ENCODE data around the gene DNAH14. TPM values are rescaled to one million over a fixed set of nuclear protein-coding genes. Genes with fewer than 3 reads are reported as not detected.

Gene DNAH14
- total RNA-seq, 3 donors from 2014 or later: 6.1 to 38.6 (median 23.9) TPM

DNA sequence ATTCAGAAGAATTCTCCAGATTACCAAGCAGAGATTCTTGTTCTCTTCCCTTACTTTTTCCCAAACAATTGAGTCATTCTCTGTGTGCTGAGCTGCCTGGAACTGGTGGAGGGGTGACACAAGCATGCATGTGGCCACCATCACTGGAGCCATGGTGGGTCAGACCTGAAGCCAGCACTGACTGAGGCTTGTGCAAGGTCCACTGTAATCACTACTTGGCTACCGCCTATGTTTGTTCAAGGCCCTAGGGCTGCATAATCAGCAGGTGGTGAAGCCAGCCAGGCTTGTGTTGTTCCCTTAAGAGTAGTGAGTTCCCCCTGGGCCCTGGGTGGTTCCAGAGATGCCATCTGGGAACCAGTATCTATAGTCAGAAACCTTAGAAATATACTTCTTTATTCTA, 183.8 kb downstream of the DNAH14 start:
- TF ChIP-seq POLR2AphosphoS5 (IDR thresholded peaks at IDR 0.05): no peak
- TF ChIP-seq, protein P1, sequence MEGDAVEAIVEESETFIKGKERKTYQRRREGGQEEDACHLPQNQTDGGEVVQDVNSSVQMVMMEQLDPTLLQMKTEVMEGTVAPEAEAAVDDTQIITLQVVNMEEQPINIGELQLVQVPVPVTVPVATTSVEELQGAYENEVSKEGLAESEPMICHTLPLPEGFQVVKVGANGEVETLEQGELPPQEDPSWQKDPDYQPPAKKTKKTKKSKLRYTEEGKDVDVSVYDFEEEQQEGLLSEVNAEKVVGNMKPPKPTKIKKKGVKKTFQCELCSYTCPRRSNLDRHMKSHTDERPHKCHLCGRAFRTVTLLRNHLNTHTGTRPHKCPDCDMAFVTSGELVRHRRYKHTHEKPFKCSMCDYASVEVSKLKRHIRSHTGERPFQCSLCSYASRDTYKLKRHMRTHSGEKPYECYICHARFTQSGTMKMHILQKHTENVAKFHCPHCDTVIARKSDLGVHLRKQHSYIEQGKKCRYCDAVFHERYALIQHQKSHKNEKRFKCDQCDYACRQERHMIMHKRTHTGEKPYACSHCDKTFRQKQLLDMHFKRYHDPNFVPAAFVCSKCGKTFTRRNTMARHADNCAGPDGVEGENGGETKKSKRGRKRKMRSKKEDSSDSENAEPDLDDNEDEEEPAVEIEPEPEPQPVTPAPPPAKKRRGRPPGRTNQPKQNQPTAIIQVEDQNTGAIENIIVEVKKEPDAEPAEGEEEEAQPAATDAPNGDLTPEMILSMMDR (IDR thresholded peaks at IDR 0.05): no peak
- TF ChIP-seq POLR2A (IDR thresholded peaks at IDR 0.05): no peak
- no peak overlapping the region for H3K27ac ChIP-seq
- DNase-seq (ENCODE audit: low spot score in 2 of 2): no peak
- no peaks in the 10 kb centered on the region for H3K4me1 ChIP-seq
- H3K9me3 ChIP-seq: no peaks in the 10 kb centered on the region
- H3K27me3 ChIP-seq: no peaks in the 10 kb centered on the region
- intact Hi-C loops (cut with DNase I; ENCODE audit: low total_unique reads): no loop called here
- H3K4me3 ChIP-seq: no peak overlapping the region
- H3K36me3 ChIP-seq: no peaks in the 10 kb centered on the region

DNA sequence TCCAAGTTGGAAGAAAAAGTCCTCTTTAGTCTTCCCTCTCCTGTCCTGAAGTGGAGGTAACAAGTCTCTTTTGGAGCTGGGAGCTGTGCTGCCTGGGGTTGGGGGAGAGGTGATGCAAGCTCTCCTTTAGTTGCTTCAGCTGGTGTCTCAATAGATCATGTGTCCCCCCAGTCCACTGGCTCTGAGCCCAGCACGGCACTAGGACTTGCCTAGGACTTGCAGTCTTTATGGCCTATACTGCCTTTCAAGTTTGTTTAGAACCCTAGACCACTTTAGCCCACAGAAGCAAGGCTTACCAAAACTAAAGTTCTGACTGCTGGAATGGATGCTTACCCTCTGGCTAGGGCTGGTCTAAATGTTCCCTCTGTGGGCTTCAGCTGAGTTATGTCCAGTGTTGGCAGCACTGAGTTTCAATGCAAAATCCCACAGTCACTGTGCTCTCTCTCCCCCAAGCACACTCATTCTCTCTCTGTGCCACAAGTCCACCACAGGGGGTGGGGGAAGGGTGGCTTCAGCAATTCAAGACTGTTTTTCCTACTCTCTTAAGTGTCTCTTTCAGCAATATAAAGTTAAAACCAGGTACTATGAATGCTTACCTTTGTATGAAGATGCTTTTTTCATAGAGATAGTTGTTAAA, 185.0 kb downstream of the DNAH14 start:
- Histone ChIP-seq H3K36me3 (no peaks in the 10 kb centered on the region), H3K27ac (no peak overlapping the region), H3K4me3 (no peak overlapping the region), H3K9me3 (no peaks in the 10 kb centered on the region), H3K27me3 (no peaks in the 10 kb centered on the region), H3K4me1 (no peaks in the 10 kb centered on the region)
- no peak for DNase-seq (ENCODE audit: low spot score in 2 of 2)
- intact Hi-C loops (cut with DNase I; ENCODE audit: low total_unique reads): no loop called here
- TF ChIP-seq POLR2AphosphoS5 (IDR thresholded peaks at IDR 0.05): no peak
- no peak for TF ChIP-seq POLR2A (IDR thresholded peaks at IDR 0.05)
- TF ChIP-seq, protein P1 (IDR thresholded peaks at IDR 0.05): no peak

- TF ChIP-seq POLR2AphosphoS5 (IDR thresholded peaks at IDR 0.05) (no peak), POLR2A (IDR thresholded peaks at IDR 0.05) (no peak)
- TF ChIP-seq, protein P1 (IDR thresholded peaks at IDR 0.05): no peak
- no peak for DNase-seq (ENCODE audit: low spot score in 2 of 2)
- intact Hi-C loops (cut with DNase I; ENCODE audit: low total_unique reads): no loop called here
- Histone ChIP-seq H3K4me3 (no peak overlapping the region), H3K4me1 (no peaks in the 10 kb centered on the region), H3K36me3 (no peaks in the 10 kb centered on the region), H3K27ac (no peak overlapping the region), H3K9me3 (no peaks in the 10 kb centered on the region), H3K27me3 (no peaks in the 10 kb centered on the region)
Observed at GRCh38 chr1:225119307-225119706, 189.8 kb downstream of the DNAH14 start.

GRCh38 chr1:225121095-225121494, 191.6 kb downstream of the DNAH14 start:
- intact Hi-C loops (cut with DNase I; ENCODE audit: low total_unique reads): no loop called here
- Histone ChIP-seq H3K36me3 (no peaks in the 10 kb centered on the region), H3K9me3 (peaks cover 0 to 9% of the 10 kb centered on the region in 2 donors), H3K27me3 (no peaks in the 10 kb centered on the region), H3K27ac (no peak overlapping the region), H3K4me3 (no peak overlapping the region), H3K4me1 (no peaks in the 10 kb centered on the region)
- TF ChIP-seq POLR2A (IDR thresholded peaks at IDR 0.05) (no peak), POLR2AphosphoS5 (IDR thresholded peaks at IDR 0.05) (no peak)
- TF ChIP-seq, protein P1 (IDR thresholded peaks at IDR 0.05): no peak
- DNase-seq (ENCODE audit: low spot score in 2 of 2): no peak

DNA sequence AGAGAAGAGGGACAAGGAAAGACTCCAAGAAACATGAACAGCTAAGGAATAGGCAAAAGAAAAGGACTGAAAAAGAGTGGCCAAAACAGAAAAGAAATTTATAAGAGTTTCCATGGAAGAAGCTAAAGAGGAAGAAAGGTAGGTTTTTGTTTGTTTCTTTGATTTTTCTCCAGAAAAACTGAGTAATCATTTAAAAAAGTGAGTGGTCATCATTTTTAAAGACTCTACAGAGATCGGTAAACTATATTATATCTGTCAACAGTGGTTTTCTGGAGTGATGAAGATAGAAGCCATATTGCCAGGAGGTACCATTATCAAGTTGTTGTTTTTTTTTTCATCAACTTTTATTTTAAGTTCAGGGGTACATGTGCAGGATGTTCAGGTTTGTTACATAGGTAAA, 202.4 kb downstream of the DNAH14 start:
- TF ChIP-seq POLR2AphosphoS5 (IDR thresholded peaks at IDR 0.05) (no peak), POLR2A (IDR thresholded peaks at IDR 0.05) (no peak)
- TF ChIP-seq, protein P1 (IDR thresholded peaks at IDR 0.05): no peak
- no peaks in the 10 kb centered on the region for H3K27me3 ChIP-seq
- H3K36me3 ChIP-seq: no peaks in the 10 kb centered on the region
- H3K4me1 ChIP-seq: no peaks in the 10 kb centered on the region
- no peak overlapping the region for H3K4me3 ChIP-seq
- intact Hi-C loops (cut with DNase I; ENCODE audit: low total_unique reads): no loop called here
- DNase-seq (ENCODE audit: low spot score in 2 of 2): no peak
- H3K9me3 ChIP-seq: peaks cover 0 to 25% of the 10 kb centered on the region in 2 donors
- no peak overlapping the region for H3K27ac ChIP-seq

Data from breast epithelium (tissue), 4 donors.